SK-N-SH treated with all-trans-retinoic acid at 6 μM for 48 hours (cell line): ENCODE measurements around the gene PLCB3.

Experiments used
- PATZ1 ChIP-seq: fragments of 250-450 bp; sonication (Bioruptor Pico); IDR thresholded peaks from 2 replicates; pipeline ENCODE4 v1.8.0; 2020; ENCODE audit warnings: mild to moderate bottlenecking, moderate library complexity, borderline replicate concordance
- PPARA ChIP-seq: fragments of 250-450 bp; sonication (Bioruptor Pico); IDR thresholded peaks from 2 replicates; pipeline ENCODE4 v1.5.0; 2020; ENCODE audit warnings: mild to moderate bottlenecking, borderline replicate concordance
- RARB ChIP-seq: fragments of 250-450 bp; sonication (Bioruptor Pico); IDR thresholded peaks from 2 replicates; pipeline ENCODE4 v1.8.0; 2021; ENCODE audit warnings: mild to moderate bottlenecking, moderate library complexity
- SNAI2 ChIP-seq: fragments of 250-450 bp; sonication (Bioruptor Pico); IDR thresholded peaks from 2 replicates; pipeline ENCODE4 v1.5.0; 2020; ENCODE audit warnings: mild to moderate bottlenecking, moderate library complexity
- TOX ChIP-seq: fragments of 250-450 bp; sonication (Bioruptor Pico); IDR thresholded peaks from 2 replicates; pipeline ENCODE4 v1.8.0; 2021; ENCODE audit warnings: mild to moderate bottlenecking, moderate library complexity, borderline replicate concordance
- ZFP30 ChIP-seq: fragments of 450-650 bp; formaldehyde crosslinking; IDR thresholded peaks from 2 replicates; pipeline ENCODE4 v1.5.0; 2022; ENCODE audit warnings: mild to moderate bottlenecking, moderate library complexity
- ZNF70 ChIP-seq: fragments of 450-650 bp; formaldehyde crosslinking; IDR thresholded peaks from 2 replicates; pipeline ENCODE4 v1.5.0; 2020; ENCODE audit warnings: mild to moderate bottlenecking, moderate library complexity

DNA sequence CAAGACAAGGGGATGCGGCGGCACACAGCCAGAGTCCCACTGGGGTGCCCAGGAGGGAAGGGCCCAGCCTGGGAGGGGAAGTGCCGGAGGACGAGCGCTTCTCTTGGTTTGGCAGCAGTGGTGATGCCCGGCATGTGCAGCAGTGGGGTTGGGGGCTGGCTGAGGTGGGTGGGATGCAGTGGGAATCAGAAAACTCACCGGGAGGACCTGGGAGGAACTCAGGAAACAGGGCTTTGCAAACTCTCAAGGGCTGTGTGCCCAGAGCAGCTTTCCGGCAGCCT, 41.8 kb upstream of the PLCB3 start:
- TF ChIP-seq ZFP30 (no peak), PATZ1 (CRISPR knock-in tag) (no peak), ZNF70 (CRISPR knock-in tag) (no peak), RARB (no peak), PPARA (CRISPR knock-in tag) (no peak), SNAI2 (CRISPR knock-in tag) (no peak), TOX (CRISPR knock-in tag) (no peak)
